ENCODE data around the gene OBI1. TPM values are rescaled to one million over a fixed set of nuclear protein-coding genes. Genes with fewer than 3 reads are reported as not detected.

The OBI1 gene
- total RNA-seq, 1 donor from 2014 or later, result 10.0 TPM

GRCh38 chr13:78594456-78594975 lies 64.4 kb downstream of the OBI1 start:
- H3K27me3 ChIP-seq (ENCODE audit: low read depth), result peaks cover 100% of the 10 kb centered on the region
- DNase-seq, result no peak

GRCh38 chr13:78593652-78594455 lies 65.1 kb downstream of the OBI1 start:
- H3K27ac ChIP-seq (replicated peaks), result no peak overlapping the region
- TF ChIP-seq CTCF (IDR thresholded peaks at IDR 0.05; ENCODE audit: borderline replicate concordance), result no peak
- DNase-seq, result no peak
- no peak overlapping the region for H3K4me3 ChIP-seq
- intact Hi-C loops (cut with micrococcal nuclease), result no loop called here
- H3K27me3 ChIP-seq (ENCODE audit: low read depth), result peaks cover 100% of the 10 kb centered on the region
- H3K36me3 ChIP-seq, result no peaks in the 10 kb centered on the region
- H3K4me1 ChIP-seq, result peaks cover 20% of the 10 kb centered on the region
- H3K9me3 ChIP-seq (replicated peaks), result no peaks in the 10 kb centered on the region

More at GRCh38 chr13:78594456-78594975, 64.4 kb downstream of the OBI1 start:
- Histone ChIP-seq H3K27ac (replicated peaks) (no peak overlapping the region), H3K36me3 (no peaks in the 10 kb centered on the region), H3K4me3 (no peak overlapping the region), H3K9me3 (replicated peaks) (no peaks in the 10 kb centered on the region), H3K4me1 (peaks cover 20% of the 10 kb centered on the region)
- intact Hi-C loops (cut with micrococcal nuclease), result no loop called here
- no peak for TF ChIP-seq CTCF (IDR thresholded peaks at IDR 0.05; ENCODE audit: borderline replicate concordance)

GRCh38 chr13:78593129-78593528 lies 65.8 kb downstream of the OBI1 start:
- Histone ChIP-seq H3K27me3 (ENCODE audit: low read depth) (peaks cover 100% of the 10 kb centered on the region), H3K36me3 (no peaks in the 10 kb centered on the region), H3K9me3 (replicated peaks) (no peaks in the 10 kb centered on the region), H3K27ac (replicated peaks) (no peak overlapping the region), H3K4me1 (peaks cover 20% of the 10 kb centered on the region), H3K4me3 (no peak overlapping the region)
- intact Hi-C loops (cut with micrococcal nuclease), result no loop called here
- DNase-seq, result no peak
- no peak for TF ChIP-seq CTCF (IDR thresholded peaks at IDR 0.05; ENCODE audit: borderline replicate concordance)

GRCh38 chr13:78592584-78592983 lies 66.4 kb downstream of the OBI1 start:
- TF ChIP-seq CTCF (IDR thresholded peaks at IDR 0.05; ENCODE audit: borderline replicate concordance), result no peak
- peaks cover 20% of the 10 kb centered on the region for H3K4me1 ChIP-seq
- H3K27me3 ChIP-seq (ENCODE audit: low read depth), result peaks cover 100% of the 10 kb centered on the region
- intact Hi-C loops (cut with micrococcal nuclease), result no loop called here
- DNase-seq, result no peak
- H3K36me3 ChIP-seq, result no peaks in the 10 kb centered on the region
- no peaks in the 10 kb centered on the region for H3K9me3 ChIP-seq (replicated peaks)
- H3K4me3 ChIP-seq, result no peak overlapping the region
- H3K27ac ChIP-seq (replicated peaks), result no peak overlapping the region

- Histone ChIP-seq H3K27me3 (ENCODE audit: low read depth) (peaks cover 100% of the 10 kb centered on the region), H3K36me3 (no peaks in the 10 kb centered on the region), H3K27ac (replicated peaks) (no peak overlapping the region), H3K4me1 (no peaks in the 10 kb centered on the region), H3K9me3 (replicated peaks) (no peaks in the 10 kb centered on the region), H3K4me3 (no peak overlapping the region)
- no peak for TF ChIP-seq CTCF (IDR thresholded peaks at IDR 0.05; ENCODE audit: borderline replicate concordance)
- DNase-seq, result peak; percentile 32
- intact Hi-C loops (cut with micrococcal nuclease), result no loop called here
Measured at GRCh38 chr13:78589206-78589605, 69.7 kb downstream of the OBI1 start.

All from left ventricle myocardium inferior (tissue), 1 donor.